ENCODE measurements around the gene RETSAT. TPM values are rescaled to one million over a fixed set of nuclear protein-coding genes. Genes with fewer than 3 reads are reported as not detected.

RETSAT gene
- total RNA-seq, 3 donors from 2014 or later, result 154 to 378 (median 278) TPM

DNA sequence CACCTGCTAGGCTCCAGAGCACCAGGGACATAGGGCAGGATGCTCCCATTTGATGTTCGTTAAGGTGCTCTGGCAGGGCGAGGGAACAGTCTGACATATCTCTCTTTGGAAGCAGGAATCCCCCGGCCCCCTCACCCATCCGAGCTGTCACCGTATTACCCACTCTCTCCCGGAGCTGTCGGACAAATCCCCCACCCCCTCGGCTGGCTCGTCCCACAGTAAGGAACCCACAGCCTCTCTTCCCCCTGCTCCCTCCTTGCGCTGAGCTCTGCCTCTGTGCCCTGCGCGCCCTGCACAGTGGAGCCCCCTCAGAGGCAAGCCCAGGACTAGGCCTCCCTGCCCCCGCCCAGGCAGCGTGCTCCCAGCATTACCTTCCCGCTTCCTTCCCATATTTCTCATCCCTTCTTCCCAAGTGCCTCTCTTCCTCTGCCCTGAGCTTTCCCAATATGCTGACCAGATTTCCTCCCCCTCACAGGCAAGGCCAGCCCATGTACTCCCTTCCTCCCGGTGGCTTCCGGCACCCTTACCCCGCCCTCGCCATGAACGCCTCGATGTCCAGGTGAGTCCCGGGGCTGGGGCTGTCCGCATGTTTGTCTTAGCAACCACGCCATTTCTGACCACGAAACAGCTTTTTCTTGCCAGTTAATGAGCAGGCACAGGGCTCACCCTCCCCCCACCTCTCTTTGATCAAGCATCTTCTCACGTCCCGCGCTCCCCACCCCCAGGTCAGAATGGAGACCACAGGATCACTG is 50.4 kb downstream of the RETSAT start:
- intact Hi-C loops (cut with DNase I, micrococcal nuclease), result loop anchor here in 1 of 2 donors (10.0 kb wide), 1 partner anchor 249 kb away; no protein-coding TSS in a partner anchor

DNA sequence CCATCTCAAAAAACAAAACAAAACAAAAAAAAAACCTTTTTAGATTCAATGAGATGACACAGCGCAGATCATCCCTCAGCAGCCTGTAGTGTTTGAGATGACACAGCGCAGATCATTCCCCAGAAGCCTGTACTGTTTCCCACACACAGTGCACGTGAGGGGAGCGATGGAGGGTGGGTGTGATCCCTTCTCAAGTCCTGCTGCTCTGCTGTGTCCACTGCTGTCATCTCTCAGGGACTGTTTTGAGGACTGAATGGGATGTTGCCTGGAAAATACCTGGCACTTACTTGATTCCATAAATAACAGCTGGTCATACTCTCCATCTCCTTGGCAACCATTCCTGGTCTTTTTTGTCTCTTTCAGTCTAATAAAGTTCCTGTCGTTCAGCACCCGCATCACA is 52.2 kb downstream of the RETSAT start:
- Histone ChIP-seq H3K4me1 (ENCODE audit: low read depth) (peaks cover 8% of the 10 kb centered on the region), H3K9me3 (no peaks in the 10 kb centered on the region), H3K36me3 (ENCODE audit: low read depth) (no peaks in the 10 kb centered on the region), H3K4me3 (no peak overlapping the region)
- intact Hi-C loops (cut with DNase I, micrococcal nuclease), result loop anchor here in 1 of 2 donors (10.0 kb wide), 1 partner anchor 247 kb away; no protein-coding TSS in a partner anchor
- ATAC-seq (no peak), DNase-seq (no peak)
- TF ChIP-seq, protein P1, sequence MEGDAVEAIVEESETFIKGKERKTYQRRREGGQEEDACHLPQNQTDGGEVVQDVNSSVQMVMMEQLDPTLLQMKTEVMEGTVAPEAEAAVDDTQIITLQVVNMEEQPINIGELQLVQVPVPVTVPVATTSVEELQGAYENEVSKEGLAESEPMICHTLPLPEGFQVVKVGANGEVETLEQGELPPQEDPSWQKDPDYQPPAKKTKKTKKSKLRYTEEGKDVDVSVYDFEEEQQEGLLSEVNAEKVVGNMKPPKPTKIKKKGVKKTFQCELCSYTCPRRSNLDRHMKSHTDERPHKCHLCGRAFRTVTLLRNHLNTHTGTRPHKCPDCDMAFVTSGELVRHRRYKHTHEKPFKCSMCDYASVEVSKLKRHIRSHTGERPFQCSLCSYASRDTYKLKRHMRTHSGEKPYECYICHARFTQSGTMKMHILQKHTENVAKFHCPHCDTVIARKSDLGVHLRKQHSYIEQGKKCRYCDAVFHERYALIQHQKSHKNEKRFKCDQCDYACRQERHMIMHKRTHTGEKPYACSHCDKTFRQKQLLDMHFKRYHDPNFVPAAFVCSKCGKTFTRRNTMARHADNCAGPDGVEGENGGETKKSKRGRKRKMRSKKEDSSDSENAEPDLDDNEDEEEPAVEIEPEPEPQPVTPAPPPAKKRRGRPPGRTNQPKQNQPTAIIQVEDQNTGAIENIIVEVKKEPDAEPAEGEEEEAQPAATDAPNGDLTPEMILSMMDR (IDR thresholded peaks at IDR 0.05), result no peak

More for the DNA sequence above, 50.4 kb downstream of the RETSAT start:
- TF ChIP-seq, protein P1 (IDR thresholded peaks at IDR 0.05), result no peak
- no peak overlapping the region for H3K4me3 ChIP-seq
- ATAC-seq, result no peak
- peaks cover 16% of the 10 kb centered on the region for H3K4me1 ChIP-seq (ENCODE audit: low read depth)
- no peaks in the 10 kb centered on the region for H3K9me3 ChIP-seq
- no peak for DNase-seq
- no peaks in the 10 kb centered on the region for H3K36me3 ChIP-seq (ENCODE audit: low read depth)

Other genes with a start within 250 kb of the RETSAT start
- gene TCF7L1, start 221.1 kb downstream of the RETSAT start, total RNA-seq, result 10 to 100 TPM in 1 of 3 donors, 1 to 10 TPM in 2; 1.3 to 22.9 (median 3.0) TPM
- gene TGOLN2, start 26.5 kb downstream of the RETSAT start, total RNA-seq, result 100 to 1,000 TPM; 148 to 227 (median 163) TPM
- gene ELMOD3, start 241 bp upstream of the RETSAT start, total RNA-seq, result 10 to 100 TPM; 18.1 to 29.8 (median 23.0) TPM
- 100 to 1,000 TPM in 1 of 3 donors, 10 to 100 TPM in 2; 46.3 to 103 (median 71.2) TPM for gene CAPG, start 55.8 kb upstream of the RETSAT start, total RNA-seq
- 10 to 100 TPM in 1 of 3 donors, 1 to 10 TPM in 2; 6.7 to 13.1 (median 8.6) TPM for gene SH2D6, start 64.2 kb upstream of the RETSAT start, total RNA-seq
- 100 to 1,000 TPM; 156 to 229 (median 167) TPM for gene MAT2A, start 184.6 kb upstream of the RETSAT start, total RNA-seq
- 10 to 100 TPM; 26.4 to 39.1 (median 31.7) TPM for gene GGCX, start 207.0 kb upstream of the RETSAT start, total RNA-seq
- gene VAMP8, start 223.1 kb upstream of the RETSAT start, total RNA-seq, result 100 to 1,000 TPM; 125 to 312 (median 254) TPM
- 10 to 100 TPM; 10.8 to 39.3 (median 28.3) TPM for gene VAMP5, start 229.9 kb upstream of the RETSAT start, total RNA-seq
- gene RNF181, start 241.2 kb upstream of the RETSAT start, total RNA-seq, result 10 to 100 TPM; 73.7 to 89.5 (median 80.8) TPM
- gene TMEM150A, start 248.2 kb upstream of the RETSAT start, total RNA-seq, result 10 to 100 TPM in 1 of 3 donors, 1 to 10 TPM in 2; 9.4 to 20.9 (median 10.0) TPM